WI38 (cell line): Measurements from ENCODE around the gene SHLD2.
A peak's percentile ranks its signal among the peaks of the same experiment; 100 is the strongest.
"Not testable (repeated sequence)": the region's sequence is repeated elsewhere in the genome, so short reads cannot be mapped to it uniquely, and the experiment has no call there.

Source experiments
- H3K4me3 ChIP-seq: 2 replicates; pipeline ENCODE4 v1.5.1; 2011; ENCODE audit warnings: low read depth, mild to moderate bottlenecking, control low read depth, low read length
- CTCF ChIP-seq: IDR thresholded peaks from 2 replicates; pipeline ENCODE4 v1.5.1; 2012; ENCODE audit warnings: low read depth, mild to moderate bottlenecking, control low read depth, low read length

SHLD2 gene

GRCh38 chr10:87079106-87079836 is 15.7 kb upstream of the SHLD2 start:
- no peak overlapping the region for H3K4me3 ChIP-seq
- no peak for TF ChIP-seq CTCF

GRCh38 chr10:87080621-87081020 is 14.4 kb upstream of the SHLD2 start:
- H3K4me3 ChIP-seq, result not testable (repeated sequence)

- H3K4me3 ChIP-seq, result not testable (repeated sequence)
Observed at GRCh38 chr10:87081574-87081973, 13.4 kb upstream of the SHLD2 start.

GRCh38 chr10:87082219-87082618 is 12.8 kb upstream of the SHLD2 start:
- H3K4me3 ChIP-seq, result not testable (repeated sequence)

- 0 out of 2 replicates have a peak overlapping the region, but pooled peaks have one; percentile 14 for H3K4me3 ChIP-seq
Observed at GRCh38 chr10:87083576-87084290, 11.3 kb upstream of the SHLD2 start.

- H3K4me3 ChIP-seq, result not testable (repeated sequence)
Observed at GRCh38 chr10:87084291-87084782, 10.7 kb upstream of the SHLD2 start.

GRCh38 chr10:87085537-87085936 is 9.5 kb upstream of the SHLD2 start:
- H3K4me3 ChIP-seq, result no peak overlapping the region
- TF ChIP-seq CTCF, result no peak

GRCh38 chr10:87089746-87090145 is 5.3 kb upstream of the SHLD2 start:
- no peak overlapping the region for H3K4me3 ChIP-seq
- TF ChIP-seq CTCF, result no peak

- H3K4me3 ChIP-seq, result no peak overlapping the region
- TF ChIP-seq CTCF, result no peak
Observed at GRCh38 chr10:87090779-87091178, 4.2 kb upstream of the SHLD2 start.

- TF ChIP-seq CTCF, result no peak
- peak overlapping the region; percentile 87 for H3K4me3 ChIP-seq
Observed at GRCh38 chr10:87092376-87092860, 2.6 kb upstream of the SHLD2 start.
